ENCODE results near the gene WDFY1.

WDFY1 gene

DNA sequence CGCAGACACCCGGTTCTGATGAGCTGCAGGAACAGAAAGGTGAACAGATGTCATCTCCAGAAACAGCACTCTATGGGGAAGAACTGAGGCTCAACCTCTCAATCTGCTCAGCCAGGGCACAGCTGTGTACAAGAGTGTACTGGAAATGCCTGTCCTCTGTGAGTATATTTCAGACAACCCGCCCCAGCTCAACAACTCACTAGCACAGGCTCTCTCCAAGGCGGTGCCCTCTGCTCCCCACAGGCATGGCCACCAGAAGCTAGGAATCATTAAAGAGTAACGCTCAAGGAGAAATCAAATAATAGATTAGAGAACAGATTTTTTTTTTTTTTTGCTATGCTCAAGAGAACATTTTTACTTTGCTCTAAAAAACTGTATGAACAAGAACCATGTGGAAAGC lies 43.8 kb downstream of the WDFY1 start:
- no peak for TF ChIP-seq CTCF (IDR thresholded peaks at IDR 0.05; ENCODE audit: low read depth, low read length)
- Histone ChIP-seq H3K36me3 (peaks cover 5% of the 10 kb centered on the region), H3K27me3 (no peaks in the 10 kb centered on the region), H3K4me3 (ENCODE audit: low read depth, low read length) (no peak overlapping the region), H3K9me3 (no peaks in the 10 kb centered on the region), H3K4me1 (no peaks in the 10 kb centered on the region)
- no peak for DNase-seq

DNA sequence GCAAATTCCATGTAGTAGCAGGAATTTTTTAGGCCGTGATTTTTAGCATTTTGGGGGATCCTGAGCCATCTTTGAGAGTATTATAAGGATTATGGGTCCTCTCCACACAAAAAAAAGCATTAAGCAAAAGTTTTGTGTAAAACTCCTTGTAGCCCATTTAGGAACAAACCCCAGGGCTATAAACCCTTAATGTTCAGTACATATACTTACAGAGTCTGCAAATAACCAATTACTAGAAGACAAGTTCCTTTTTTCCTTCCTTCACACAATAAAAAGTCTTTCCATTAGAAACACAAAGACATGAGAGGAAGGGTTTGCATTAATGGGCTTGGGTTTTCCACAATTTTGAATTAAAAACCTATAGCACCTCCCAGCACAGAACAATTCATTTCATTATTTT lies 44.6 kb downstream of the WDFY1 start:
- no peaks in the 10 kb centered on the region for H3K4me1 ChIP-seq
- TF ChIP-seq CTCF (IDR thresholded peaks at IDR 0.05; ENCODE audit: low read depth, low read length): no peak

GRCh38 chr2:223900066-223900465 lies 45.1 kb downstream of the WDFY1 start:
- TF ChIP-seq CTCF (IDR thresholded peaks at IDR 0.05; ENCODE audit: low read depth, low read length): no peak
- Histone ChIP-seq H3K4me1 (no peaks in the 10 kb centered on the region), H3K9me3 (no peaks in the 10 kb centered on the region), H3K4me3 (ENCODE audit: low read depth, low read length) (no peak overlapping the region), H3K36me3 (peaks cover 11% of the 10 kb centered on the region), H3K27me3 (no peaks in the 10 kb centered on the region)
- no peak for DNase-seq

More for the DNA sequence above, 44.6 kb downstream of the WDFY1 start:
- Histone ChIP-seq H3K36me3 (peaks cover 6% of the 10 kb centered on the region), H3K9me3 (no peaks in the 10 kb centered on the region), H3K4me3 (ENCODE audit: low read depth, low read length) (no peak overlapping the region), H3K27me3 (no peaks in the 10 kb centered on the region)
- no peak for DNase-seq

DNA sequence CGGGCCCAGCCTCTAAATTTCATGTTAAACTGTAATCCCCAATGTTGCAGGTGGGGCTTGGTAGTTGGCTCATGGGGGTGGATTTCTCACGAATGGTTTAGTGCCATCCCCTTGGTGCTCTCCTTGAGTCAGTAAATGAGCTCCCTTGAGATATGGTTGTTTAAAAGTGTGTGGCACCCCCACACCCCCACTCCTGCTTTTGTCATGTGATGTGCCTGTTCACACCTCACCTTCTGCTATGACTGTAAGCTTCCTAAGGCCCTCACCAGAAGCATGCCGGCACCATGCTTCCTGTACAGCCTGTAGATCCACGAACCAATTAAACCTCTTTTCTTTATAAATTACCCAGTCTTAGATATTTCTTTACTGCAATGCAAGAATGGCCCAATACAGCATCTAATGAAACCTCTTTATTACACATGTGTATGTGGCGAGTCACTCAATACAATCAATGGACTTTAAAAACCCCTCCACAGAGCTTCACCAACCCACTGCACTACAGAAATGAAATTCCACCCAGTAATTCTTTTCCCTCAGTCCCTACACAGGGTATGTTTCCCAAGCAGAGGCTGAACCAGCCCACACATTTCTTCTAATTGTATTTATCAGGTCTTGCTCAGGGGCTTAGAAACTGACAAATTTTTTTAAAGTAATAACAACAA lies 47.3 kb downstream of the WDFY1 start:
- no peak for TF ChIP-seq CTCF (IDR thresholded peaks at IDR 0.05; ENCODE audit: low read depth, low read length)
- H3K9me3 ChIP-seq: no peaks in the 10 kb centered on the region
- no peak overlapping the region for H3K4me3 ChIP-seq (ENCODE audit: low read depth, low read length)
- H3K4me1 ChIP-seq: no peaks in the 10 kb centered on the region
- H3K27me3 ChIP-seq: no peaks in the 10 kb centered on the region
- no peak for DNase-seq
- peaks cover 12% of the 10 kb centered on the region for H3K36me3 ChIP-seq

DNA sequence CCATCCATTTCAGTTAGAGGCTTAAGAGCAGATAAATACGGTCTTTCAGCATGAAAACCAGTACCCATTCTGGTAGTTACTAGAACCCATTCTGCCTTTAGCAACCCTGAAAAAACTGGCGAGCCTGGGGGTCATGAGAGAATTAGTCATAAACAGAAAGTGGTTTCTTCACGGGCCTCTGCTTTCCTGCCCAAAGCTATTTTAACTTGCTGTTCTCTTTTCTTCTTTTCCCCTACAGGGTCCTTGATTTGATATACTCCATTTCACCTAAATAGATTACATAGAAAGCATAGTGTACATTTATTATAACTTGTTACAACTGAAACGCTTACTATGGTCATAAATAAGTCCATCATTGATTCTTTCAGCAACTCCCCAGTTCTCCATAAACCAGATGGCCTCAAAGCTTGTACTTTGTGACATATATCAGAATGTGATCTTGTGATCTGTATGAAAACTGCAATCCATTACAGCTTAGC lies 48.3 kb downstream of the WDFY1 start:
- no peaks in the 10 kb centered on the region for H3K27me3 ChIP-seq
- no peak for DNase-seq
- no peaks in the 10 kb centered on the region for H3K4me1 ChIP-seq
- no peaks in the 10 kb centered on the region for H3K9me3 ChIP-seq
- no peak for TF ChIP-seq CTCF (IDR thresholded peaks at IDR 0.05; ENCODE audit: low read depth, low read length)
- peaks cover 12% of the 10 kb centered on the region for H3K36me3 ChIP-seq
- H3K4me3 ChIP-seq (ENCODE audit: low read depth, low read length): no peak overlapping the region

GRCh38 chr2:223894968-223895367 lies 50.2 kb downstream of the WDFY1 start:
- H3K4me3 ChIP-seq (ENCODE audit: low read depth, low read length): no peak overlapping the region
- DNase-seq: no peak
- H3K27me3 ChIP-seq: no peaks in the 10 kb centered on the region
- H3K4me1 ChIP-seq: no peaks in the 10 kb centered on the region
- no peak for TF ChIP-seq CTCF (IDR thresholded peaks at IDR 0.05; ENCODE audit: low read depth, low read length)
- peaks cover 9% of the 10 kb centered on the region for H3K36me3 ChIP-seq
- H3K9me3 ChIP-seq: no peaks in the 10 kb centered on the region
